ENCODE data around the gene GRM7.

GRM7 gene

GRCh38 chr3:6965881-6966280 is 105.0 kb downstream of the GRM7 start:
- TF ChIP-seq CTCF (IDR thresholded peaks at IDR 0.05), result no peak
- no peak overlapping the region for H3K27ac ChIP-seq
- no peak for DNase-seq (ENCODE audit: low spot score)
- H3K4me3 ChIP-seq, result no peak overlapping the region

GRCh38 chr3:6971933-6972332 is 111.0 kb downstream of the GRM7 start:
- TF ChIP-seq CTCF (IDR thresholded peaks at IDR 0.05), result no peak
- no peak for DNase-seq (ENCODE audit: low spot score)
- Histone ChIP-seq H3K27ac (no peak overlapping the region), H3K4me3 (no peak overlapping the region)

GRCh38 chr3:6985848-6986247 is 124.9 kb downstream of the GRM7 start:
- no peak for DNase-seq (ENCODE audit: low spot score)
- TF ChIP-seq CTCF (IDR thresholded peaks at IDR 0.05), result no peak
- Histone ChIP-seq H3K27ac (no peak overlapping the region), H3K4me3 (no peak overlapping the region)

- TF ChIP-seq CTCF (IDR thresholded peaks at IDR 0.05), result no peak
- H3K4me3 ChIP-seq, result no peak overlapping the region
- H3K27ac ChIP-seq, result no peak overlapping the region
- DNase-seq (ENCODE audit: low spot score), result no peak
Measured at GRCh38 chr3:6989608-6990291, 128.8 kb downstream of the GRM7 start.

GRCh38 chr3:6994081-6994668 is 133.3 kb downstream of the GRM7 start:
- no peak for TF ChIP-seq CTCF (IDR thresholded peaks at IDR 0.05)
- DNase-seq (ENCODE audit: low spot score), result no peak
- H3K27ac ChIP-seq, result no peak overlapping the region
- H3K4me3 ChIP-seq, result no peak overlapping the region

DNA sequence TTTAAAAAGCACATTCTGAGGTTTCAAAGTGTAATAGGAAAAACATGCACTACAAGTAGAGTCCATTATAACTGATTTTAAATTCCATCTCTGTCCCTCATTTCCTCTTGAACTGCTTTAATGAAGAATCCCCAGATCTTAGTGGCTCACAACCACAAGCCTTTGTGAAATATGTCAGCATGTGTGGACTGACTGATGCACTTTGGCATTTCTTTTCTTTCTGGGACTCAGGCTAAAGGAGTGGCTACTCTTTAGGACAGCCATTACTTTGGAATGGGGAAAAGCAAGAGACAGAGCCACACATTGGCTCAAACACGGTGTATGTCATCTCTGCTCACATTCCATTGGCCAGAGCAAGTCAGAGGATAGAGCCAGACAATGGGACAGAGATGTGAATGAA is 139.6 kb downstream of the GRM7 start:
- no peak overlapping the region for H3K27ac ChIP-seq
- TF ChIP-seq CTCF (IDR thresholded peaks at IDR 0.05), result no peak
- DNase-seq (ENCODE audit: low spot score), result no peak
- H3K4me3 ChIP-seq, result no peak overlapping the region

GRCh38 chr3:7001370-7001769 is 140.5 kb downstream of the GRM7 start:
- TF ChIP-seq CTCF (IDR thresholded peaks at IDR 0.05), result no peak
- no peak for DNase-seq (ENCODE audit: low spot score)
- H3K27ac ChIP-seq, result no peak overlapping the region
- no peak overlapping the region for H3K4me3 ChIP-seq
